K562 (cell line): Measurements from ENCODE around the gene STK16. TPM values are rescaled to one million over a fixed set of nuclear protein-coding genes. Genes with fewer than 3 reads are reported as not detected.

ENCODE experiments used
- CHD7 ChIP-seq: fragments of 200-600 bp; sonication (generic); IDR thresholded peaks from one replicate; pipeline ENCODE4 v1.6.1; 2012; ENCODE audit warnings: mild to moderate bottlenecking, low read depth, low read length, inconsistent platforms
- CTCF ChIP-seq, 3 experiments: IDR thresholded peaks in 2 of 3; conservative IDR thresholded peaks in 1 of 3; 2 replicates each; pipeline ENCODE4 v1.5.1; 2011 to 2012; ENCODE audit warnings: low read length in 3 of 3, mild to moderate bottlenecking in 3 of 3, control low read depth in 2 of 3, improper control_type of control experiment in 1 of 3, inconsistent platforms in 1 of 3, low read depth in 1 of 3, mixed read lengths in 1 of 3, moderate library complexity in 1 of 3; ENCODE audit not compliant: insufficient read depth in 2 of 3
- CXXC5 ChIP-seq: fragments of 250-450 bp; sonication (Bioruptor Pico); IDR thresholded peaks from 2 replicates; pipeline ENCODE4 v1.8.0; 2022; ENCODE audit warnings: inconsistent platforms, mild to moderate bottlenecking, moderate library complexity
- L3MBTL2 ChIP-seq: fragments of 450-650 bp; IDR thresholded peaks from 2 replicates; pipeline ENCODE4 v1.6.1; 2016; ENCODE audit warnings: mild to moderate bottlenecking, moderate library complexity
- ZNF592 ChIP-seq: fragments of 450-650 bp; IDR thresholded peaks from 2 replicates; pipeline ENCODE4 v1.6.1; 2017; ENCODE audit warnings: antibody characterized with exemption, mild to moderate bottlenecking
- polyA plus RNA-seq, 8 experiments: library from polyadenylated mRNA; depleted of rRNA in 4 of 8; stranded (reverse) in 5 of 8; unstranded in 3 of 8; fragments of >200 nt; fragmentation: Nextera tagmentation in 2 of 8; fragmentation: Illumina TruSeq in 1 of 8; extraction: Ambion mirVana in 2 of 8; extraction: Trizol in 1 of 8; gene quantifications; 2 replicates each; pipeline versions ENCODE4 v1.2.1 to v1.2.3, GENCODE V29; 2011 to 2014; ENCODE audit warnings: inconsistent platforms in 1 of 8, missing spikeins in 1 of 8
- total RNA-seq, 7 experiments: library from RNA; depleted of rRNA in 6 of 7; stranded (reverse); fragments of >200 nt in 6 of 7; fragmentation: Illumina TruSeq in 2 of 7; extraction: Trizol in 2 of 7; gene quantifications; 2 replicates each; pipeline versions ENCODE4 v1.2.1 to v1.2.3, GENCODE V29; 2011 to 2021; ENCODE audit warnings: low replicate concordance in 1 of 7

Gene STK16
- total and polyA plus RNA-seq, 9 of the 15 experiments (the other 6 are each of a cell fraction or from before 2014, with no cell fraction given) = 5.4 to 36.2 (median 17.8) TPM

GRCh38 chr2:219296142-219296541, 50.9 kb downstream of the STK16 start (continued):
- TF ChIP-seq ZNF592 = 0 out of 2 replicates have a peak, but pooled peaks have one; percentile 57
- peak; percentile 13 to 50 (median 19); a peak in 4 of 6 replicates for TF ChIP-seq CTCF (IDR thresholded peaks at IDR 0.05 in 2 of 3, conservative IDR thresholded peaks at IDR 0.05 in 1 of 3; ENCODE audit: insufficient read depth in 2 of 3, low read depth in 1 of 3, low read length in 3 of 3)
- TF ChIP-seq CXXC5 (CRISPR knock-in tag) = peak; percentile 17; the same call in 1 of the 2 replicates
- TF ChIP-seq L3MBTL2 = peak; percentile 19; the same call in 1 of the 2 replicates
- TF ChIP-seq CHD7 = no peak
